ENCODE measurements around the gene A2M.

The A2M gene

DNA sequence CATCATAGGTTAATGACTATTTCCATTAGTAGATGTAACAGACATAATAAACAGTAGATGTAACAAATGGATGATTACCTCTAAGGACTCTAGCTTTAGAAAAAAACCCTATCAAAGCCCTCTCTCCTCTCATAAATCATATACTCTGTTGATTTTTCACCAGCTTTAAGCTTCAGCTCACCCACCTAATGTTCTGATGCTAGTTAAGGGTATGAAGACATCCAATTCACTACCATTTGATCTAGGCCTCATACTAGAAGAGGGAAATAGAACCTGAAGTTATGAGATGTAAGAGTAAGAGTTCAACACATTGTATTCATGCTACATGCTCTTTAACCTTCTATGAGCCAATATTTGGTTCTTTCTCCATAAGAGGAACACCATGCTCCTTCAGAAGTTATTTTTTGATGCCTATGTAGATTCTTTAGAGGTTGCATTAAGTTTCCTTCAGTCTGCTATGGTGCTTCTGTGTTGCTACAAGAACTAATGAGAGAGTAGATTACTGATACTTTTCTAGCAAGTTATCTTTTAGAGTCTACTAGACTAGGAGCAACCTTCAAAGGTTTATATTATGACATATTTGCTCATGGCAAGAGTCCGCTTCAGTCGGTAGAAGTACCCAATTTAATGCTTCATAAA is 16.0 kb downstream of the A2M start:
- no peak for DNase-seq

DNA sequence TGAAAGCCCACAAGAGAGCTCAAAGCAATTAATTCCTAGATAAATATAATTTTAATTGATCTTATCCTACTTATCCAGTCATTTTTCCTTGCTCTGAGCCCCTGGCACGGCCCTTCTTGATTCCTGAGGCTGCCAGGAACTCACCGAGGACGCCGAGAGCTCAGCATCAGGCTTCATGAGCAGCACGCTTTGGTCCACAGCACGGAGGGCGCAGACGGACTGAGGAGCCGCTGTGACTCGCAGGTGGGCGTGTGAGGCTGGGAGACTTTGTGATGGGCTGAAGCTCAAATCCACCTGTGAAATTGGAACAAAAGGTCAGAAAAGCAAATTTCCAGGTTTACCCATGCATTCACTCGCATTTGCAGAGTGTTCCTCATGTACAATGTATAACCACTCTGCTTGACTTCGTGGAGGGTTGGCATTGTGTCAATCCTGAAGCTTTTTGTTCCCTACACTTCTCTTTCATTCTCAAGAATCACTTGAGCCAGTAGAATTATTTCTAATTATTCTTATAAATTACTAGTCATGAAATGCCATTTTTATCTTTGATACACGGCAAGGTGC is 17.2 kb downstream of the A2M start:
- DNase-seq, result no peak

DNA sequence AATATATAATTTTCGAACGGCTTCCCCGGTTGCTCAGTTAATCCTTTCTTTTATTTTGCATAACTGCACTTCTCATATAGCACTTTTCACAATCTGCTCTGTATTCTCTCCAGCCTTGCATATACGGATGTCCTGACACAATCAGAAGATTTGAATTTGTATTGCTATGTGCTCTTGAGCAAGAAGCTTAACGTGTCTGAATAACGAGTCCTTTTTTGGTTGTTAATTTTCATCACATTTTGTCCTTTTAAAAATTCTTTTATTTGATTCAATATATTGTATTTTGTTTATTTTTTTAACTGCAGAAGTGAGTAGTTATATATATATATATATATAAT is 17.6 kb downstream of the A2M start:
- no peak for DNase-seq

DNA sequence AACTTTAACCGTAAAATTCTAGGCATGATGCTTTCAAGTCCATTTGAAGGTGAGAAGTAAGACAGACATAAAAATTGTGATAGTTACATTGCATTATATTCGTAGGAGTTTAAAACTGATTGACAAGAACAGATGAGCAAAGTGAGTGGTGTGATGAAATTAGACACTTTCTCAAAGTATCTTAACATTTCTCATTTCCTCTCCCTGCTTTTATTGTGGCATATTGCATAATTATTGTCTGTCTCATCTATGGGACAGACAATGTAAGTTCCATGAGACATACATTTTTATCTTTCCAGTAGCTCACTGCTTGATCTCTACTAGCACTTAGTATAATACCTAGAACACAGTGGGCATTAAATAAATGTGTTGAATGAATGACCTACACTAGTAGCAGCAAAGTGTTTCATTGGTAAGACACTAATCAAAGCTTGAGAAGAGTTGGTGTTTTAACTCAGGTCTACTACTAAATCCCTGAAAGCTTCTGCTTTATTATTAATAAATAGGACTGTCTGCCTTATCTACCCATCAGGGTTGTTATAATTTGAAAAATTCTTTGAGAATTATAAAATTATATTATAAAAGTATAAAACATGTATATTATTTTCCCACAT is 19.0 kb downstream of the A2M start:
- DNase-seq, result no peak

DNA sequence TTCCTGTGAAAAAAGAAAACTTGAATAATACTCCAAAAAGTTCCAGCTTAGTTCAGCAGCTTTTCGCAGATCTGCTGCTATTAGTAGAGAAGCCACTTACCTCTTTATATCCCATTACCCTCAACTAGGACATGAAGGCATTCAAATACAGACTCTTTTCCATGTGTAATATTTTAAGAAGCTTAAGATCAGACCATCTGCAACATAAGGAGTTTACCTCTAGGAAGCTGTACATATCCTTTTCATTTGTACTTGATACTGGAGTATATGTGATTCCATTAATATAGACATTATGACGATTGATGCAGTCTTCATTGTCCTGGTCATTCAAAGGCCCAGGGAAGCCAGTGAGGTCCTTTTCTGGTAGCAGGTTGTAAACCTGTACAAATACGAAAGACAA is 20.4 kb downstream of the A2M start:
- no peak for DNase-seq

DNA sequence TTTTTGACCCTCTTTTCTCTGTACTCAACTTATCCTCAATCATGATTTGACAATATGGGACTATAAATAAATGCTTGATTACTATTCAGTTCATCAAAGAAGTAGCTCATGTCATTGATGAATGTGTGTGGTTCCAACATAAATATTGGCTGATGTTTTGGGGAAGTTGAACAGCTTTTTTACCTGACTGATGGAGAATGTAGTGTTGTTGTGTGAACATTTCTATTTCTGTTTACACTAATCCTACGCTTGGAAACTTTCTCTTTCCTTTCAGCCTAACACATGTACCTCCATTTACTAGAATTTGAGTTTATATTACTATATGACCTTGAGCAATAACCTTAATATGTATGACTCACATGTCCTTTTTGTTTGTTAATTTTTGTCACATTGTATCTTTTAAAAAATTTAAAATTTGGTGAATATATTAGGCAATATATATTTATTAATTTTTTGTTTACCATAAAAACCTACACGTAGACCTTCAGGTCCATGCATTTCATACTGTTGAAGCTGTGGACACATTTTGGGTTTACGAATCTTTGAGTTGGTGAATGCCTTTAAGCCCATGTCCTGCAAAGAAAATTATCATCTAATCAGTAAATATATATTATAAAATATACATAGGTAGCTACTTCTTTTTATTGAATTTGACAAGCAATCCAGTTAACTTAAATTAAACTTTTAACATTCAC is 21.1 kb downstream of the A2M start:
- DNase-seq, result no peak

DNA sequence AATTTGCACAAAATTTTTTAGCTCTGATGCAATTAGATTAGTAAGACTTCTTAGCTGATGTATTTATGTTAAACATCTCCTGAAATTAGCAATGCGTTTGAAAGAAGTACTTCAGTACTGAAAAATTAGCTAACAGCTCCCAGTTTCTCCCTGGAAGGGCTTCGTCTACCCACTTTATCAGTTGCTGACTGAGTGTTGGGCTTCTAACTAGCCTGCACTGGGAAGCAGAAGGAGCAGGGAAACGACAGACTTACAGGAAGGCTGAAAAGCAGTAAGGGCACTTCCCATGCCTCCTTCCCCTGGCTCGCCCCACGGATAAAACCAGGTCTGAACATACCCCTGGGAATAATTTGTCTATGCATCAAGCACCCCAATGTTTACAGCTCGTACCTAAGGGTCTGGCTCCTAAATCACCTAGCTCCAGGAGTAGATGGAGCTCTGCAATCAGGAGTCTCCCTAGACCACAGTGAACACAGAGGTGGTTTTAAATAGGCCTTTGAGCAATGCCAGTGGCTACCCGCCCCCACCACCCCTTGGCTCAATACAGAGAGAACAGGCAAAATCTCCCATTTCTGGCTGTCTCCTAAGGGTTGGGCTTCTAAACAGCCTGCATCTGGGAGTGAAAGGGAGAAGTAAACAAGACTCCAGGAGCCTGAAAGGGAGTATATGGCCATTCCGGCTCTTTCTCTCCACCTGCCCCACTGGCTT is 23.7 kb downstream of the A2M start:
- DNase-seq, result no peak

DNA sequence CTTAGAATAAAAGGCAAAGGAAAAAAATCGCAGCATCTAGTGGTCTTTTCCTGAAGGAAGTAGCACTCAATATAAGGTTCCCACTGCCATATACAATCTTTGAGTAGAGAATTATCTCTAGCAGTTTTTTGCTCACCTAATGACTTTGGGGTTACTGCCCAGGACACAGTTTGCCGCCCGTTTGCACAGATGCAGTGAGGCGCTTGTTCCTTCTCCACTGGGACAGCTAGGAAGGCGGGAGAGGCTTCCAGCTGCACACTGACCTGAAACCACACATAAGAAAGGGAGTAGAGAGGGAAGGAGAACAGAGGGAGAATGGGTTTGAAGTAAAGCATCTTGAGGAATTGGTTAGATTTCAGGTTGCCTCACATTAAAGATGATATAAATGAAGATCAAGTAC is 25.5 kb downstream of the A2M start:
- no peak for DNase-seq

DNA sequence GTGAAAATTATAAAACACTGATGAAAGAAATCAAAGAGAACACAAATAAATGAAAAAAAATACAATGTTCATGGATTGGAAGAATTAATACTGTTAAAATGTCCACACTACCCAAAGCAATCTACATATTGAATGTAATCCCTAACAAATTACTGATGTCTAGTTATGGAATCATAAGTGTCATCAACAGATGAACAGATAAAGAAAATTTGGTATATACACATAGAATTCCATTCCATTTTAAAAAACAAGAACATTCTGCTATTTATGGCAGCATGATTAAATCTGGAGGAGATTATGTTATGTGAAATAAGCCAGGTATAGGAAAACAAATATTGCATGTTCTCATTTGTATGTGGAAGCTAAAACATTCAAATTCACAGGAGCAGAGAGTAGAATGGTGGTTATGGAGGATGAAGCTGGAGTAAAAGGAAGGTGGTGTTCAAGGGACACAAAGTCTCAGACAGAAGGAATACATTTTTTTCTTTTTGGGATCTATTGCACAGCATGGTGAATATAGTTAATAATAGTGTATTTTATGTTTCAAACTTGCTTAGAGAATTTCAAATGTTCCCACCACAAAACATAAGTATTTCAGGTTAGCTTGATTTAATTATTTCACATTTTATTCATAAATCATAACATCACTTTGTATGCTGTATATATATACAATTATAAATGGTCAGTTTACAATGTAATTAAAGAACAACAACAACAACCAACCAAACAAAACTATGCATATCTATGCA is 28.5 kb downstream of the A2M start:
- DNase-seq, result no peak

DNA sequence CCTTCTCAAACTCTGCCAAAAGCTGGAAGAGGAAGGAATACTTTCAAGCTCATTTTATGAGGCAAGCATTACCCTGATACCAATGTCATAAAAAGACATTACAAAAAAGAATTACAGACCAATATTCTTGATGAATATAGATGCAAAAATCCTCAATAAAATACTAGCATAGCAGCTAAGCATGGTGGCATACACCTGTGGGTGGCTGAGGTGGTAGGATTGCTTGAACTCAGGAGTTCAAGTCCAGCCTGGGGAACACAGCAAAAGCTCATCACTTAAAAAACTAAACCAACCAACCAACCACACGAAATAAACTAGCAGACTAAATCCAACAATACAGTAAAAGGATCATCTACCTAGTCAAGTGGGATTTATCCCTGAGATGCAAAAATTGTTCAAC is 29.6 kb downstream of the A2M start:
- DNase-seq, result no peak

DNA sequence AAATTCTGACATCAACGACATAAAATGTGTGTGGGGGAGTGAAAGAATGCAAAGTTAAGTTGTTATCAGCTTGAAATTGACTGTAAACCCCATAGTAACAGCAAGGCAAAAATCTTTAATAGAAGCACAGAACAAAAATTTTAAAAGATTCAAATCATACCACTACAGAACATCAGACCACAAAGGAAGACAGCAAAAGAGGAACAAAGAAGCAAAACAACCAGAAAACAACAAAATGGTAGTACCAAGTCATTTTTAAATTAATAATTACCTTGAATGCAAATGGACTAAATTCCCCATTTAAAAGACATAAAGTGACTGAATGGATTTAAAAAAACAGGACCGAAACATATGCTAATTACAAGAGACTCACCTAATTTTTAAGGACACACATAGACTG is 31.3 kb downstream of the A2M start:
- no peak for DNase-seq

DNA sequence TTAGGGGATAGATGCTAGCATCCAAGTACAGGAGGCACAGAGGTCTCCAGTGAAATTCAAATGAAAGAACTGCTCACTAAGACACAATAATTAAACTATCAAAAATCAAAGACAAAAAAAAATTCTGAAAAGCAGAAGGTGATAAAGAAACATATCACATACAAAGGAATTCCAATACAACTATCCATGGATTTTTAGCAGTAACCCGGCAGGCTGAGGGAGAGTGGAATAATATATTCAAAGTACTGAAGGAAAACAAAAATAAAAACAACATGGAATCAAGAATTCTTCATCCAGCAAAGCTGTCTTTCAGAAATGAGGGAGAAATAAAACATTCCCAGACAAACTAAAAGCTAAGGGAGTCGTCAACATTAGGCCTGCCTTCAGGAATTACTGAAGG is 31.9 kb downstream of the A2M start:
- DNase-seq, result no peak

DNA sequence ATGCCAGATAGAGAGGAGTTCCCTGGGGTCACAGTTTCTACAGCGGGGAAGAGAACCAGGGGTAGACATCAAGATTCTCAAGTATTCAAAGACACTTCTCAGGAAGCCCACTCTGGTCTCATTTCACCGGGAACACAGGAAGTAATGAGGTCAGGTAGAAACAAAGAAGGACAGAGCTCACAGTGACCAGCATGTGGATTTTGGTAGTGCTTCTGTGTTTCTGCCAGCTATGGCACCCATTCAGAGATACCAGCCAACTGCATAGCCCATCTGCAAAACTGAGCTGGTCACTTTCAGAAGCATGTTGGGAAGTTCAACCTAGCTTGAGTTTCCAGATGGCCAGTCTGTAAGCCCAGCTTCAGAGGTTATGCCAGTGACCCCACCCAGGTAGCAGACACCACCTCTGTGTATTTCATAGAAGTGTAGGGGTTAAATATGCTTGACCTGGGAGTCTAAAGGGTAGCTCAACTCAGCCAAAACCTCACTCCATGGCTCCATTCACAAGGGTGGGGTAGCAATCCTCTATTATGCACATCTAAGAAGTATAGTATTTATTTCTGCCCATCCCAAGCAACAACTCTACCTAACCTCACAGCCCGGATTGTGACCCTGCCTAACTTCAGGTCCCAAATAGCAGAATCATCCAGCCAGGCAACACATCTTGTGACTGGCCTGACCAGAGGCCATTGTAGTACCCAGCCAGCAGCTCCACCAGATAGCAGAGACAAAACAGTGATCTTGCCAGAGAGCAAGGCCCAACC is 33.9 kb downstream of the A2M start:
- DNase-seq, result no peak

DNA sequence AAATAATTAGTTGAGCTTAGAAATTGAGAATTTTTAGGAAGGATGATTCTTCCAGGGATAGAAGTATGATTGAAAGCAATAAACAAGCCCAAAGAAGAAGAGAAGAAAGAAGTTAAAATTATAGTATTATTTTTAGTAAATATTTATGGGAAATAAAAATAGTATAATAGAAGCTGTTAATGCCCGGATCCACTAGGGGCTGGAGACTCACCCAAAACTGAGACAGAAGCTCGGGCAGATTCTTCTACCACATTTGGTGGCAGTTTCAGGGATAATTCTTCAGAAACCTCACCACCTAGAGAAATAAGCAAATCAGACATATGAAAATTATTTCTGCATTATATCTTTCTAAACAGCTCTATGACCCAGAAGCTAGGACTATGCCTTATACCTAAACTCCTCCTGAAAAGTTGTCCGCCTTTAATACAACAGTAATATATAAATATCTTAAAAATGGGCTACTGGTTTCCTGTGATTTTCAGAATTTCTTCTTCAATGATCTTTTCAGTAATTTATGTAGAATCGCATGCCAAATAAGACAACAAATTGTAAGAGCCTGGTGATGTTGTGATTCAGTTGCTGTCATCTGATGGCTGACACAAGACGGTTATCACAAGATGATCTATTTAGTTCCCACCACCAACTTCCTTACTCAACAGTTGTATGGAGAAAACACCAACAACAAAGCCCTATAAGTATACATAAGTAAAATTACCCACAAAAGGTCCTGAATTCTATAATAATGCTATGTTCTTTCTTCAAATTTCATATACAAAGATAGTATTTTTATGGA is 35.6 kb downstream of the A2M start:
- DNase-seq, result no peak

DNA sequence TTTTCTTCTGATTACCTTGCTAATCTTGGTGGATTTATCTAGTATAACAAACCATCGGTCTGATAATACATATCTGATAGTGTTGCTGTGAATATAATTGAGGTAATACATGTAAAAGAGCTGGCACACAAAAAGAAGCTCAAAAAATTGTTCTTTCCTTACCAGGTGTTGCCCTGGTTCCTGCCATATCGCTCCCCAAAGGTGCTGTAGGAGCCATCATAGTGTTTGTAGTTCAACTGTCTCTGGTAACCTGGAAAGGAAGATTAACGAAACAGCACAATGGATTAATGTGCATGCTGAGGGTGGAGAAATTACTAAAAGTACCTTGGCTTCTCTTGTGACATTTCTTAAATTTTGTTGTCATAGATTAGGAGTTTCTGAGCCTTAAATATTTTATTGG is 36.6 kb downstream of the A2M start:
- no peak for DNase-seq

DNA sequence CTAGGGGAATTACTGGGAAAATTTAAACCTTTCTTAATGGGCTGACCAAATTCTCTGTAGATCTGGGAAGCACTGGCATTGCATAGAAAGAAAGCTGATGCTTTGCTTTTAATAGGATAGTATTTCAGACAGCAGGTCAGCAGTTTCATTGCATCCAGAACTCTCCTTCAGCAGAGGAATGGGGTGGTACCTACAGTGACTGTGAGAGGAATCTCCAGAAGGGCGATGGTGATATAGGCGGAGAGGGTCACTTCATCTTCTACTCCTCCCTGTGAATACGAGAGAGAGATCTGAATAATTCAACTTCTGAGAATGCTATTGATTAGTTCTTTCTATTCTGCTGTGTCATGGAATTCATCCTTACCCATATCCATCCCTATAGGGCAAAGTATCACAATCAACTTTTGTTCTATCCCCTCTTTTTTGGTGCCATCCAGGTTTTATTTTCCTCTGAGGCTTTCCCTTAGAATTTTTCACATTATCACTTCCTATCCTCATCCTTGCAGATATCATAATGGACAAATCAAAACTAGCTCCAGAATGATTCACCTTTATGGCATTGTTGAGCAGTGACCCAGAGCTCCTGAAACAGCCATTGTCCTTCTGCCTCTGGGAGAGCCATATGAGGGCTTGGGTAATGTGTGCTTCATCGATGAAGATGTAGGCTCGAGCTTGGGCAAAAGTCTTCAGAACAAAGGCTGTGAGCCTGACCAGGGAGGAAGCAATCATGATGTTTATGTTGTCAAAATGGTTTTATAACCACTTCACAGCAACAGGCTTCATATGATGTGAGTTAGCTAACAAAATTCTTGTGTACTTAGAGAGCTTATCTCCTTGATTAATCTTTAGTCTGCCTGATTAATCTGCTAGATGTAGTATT is 38.3 kb downstream of the A2M start:
- no peak for DNase-seq

DNA sequence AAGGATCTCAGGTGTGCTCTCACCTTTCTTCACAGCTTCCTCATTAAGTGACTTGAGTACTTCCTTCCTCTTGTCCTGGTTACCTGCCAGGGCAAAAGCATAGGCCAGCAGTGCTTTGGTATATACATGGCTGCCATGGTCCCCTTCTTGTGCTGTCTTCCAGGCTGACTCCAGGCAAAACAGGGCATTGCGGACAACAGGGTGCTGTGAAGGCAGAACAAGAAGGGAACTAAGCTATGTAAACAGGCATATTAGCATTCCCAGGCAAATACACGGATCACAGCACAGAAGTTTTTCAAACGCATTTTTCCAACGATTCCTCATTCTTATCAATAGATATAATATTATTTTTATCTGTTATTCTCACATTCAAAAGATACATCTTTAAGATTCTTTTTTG is 39.0 kb downstream of the A2M start:
- no peak for DNase-seq

DNA sequence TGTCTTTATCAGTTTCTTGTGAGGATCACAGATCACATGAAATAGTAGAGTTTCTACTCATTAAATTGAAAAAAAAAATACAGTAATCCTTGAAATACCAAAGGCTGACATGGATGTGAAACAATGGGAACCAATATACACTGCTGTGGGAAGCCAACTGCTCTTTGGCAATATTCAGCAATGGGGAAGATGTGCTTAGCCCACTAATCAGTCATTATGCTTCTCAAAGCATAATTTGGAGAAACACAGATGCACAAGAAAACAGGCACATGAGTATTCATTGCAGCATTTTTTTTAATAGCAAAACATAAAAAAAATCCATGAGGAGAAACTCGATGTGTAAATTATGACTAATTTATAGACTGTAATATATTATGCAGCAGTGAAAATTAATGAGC is 40.6 kb downstream of the A2M start:
- no peak for DNase-seq
